GM18907 (cell line): Measurements from ENCODE around the gene OR13J1.
A peak's percentile ranks its signal among the peaks of the same experiment; 100 is the strongest.

Experiments
- ATAC-seq: cut with Tn5 transposase; IDR thresholded peaks from one replicate; pipeline ENCODE4 v1.9.1; 2021; ENCODE audit warnings: mild to moderate bottlenecking, moderate library complexity; ENCODE audit not compliant: unreplicated experiment

Gene OR13J1

GRCh38 chr9:35835216-35835632 lies 35.0 kb downstream of the OR13J1 start:
- no peak for ATAC-seq

GRCh38 chr9:35834260-35835215 lies 35.7 kb downstream of the OR13J1 start:
- ATAC-seq = no peak

DNA sequence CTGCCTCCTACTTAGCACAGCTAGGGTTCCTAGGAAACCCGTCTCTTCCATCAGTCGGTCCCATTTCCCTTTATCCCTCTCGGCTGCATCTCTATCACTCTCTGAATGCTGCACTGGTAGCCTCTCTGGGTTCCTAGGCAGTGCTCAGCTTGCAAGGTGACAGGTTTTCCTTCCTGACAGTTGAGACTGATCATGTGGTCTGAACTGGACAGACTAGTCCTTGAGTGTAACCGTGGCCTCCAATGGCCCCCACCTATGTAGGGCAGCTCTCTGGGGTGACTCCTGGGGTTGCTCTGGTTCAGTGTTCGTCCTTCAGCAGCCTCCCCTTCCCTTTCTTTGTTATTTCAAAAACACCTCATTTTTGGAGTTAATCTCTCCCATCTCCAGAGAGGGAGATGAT lies 37.4 kb downstream of the OR13J1 start:
- no peak for ATAC-seq

- no peak for ATAC-seq
Measured at GRCh38 chr9:35831040-35831439, 39.2 kb downstream of the OR13J1 start.

- ATAC-seq = no peak
Measured at GRCh38 chr9:35829764-35830096, 40.5 kb downstream of the OR13J1 start.

DNA sequence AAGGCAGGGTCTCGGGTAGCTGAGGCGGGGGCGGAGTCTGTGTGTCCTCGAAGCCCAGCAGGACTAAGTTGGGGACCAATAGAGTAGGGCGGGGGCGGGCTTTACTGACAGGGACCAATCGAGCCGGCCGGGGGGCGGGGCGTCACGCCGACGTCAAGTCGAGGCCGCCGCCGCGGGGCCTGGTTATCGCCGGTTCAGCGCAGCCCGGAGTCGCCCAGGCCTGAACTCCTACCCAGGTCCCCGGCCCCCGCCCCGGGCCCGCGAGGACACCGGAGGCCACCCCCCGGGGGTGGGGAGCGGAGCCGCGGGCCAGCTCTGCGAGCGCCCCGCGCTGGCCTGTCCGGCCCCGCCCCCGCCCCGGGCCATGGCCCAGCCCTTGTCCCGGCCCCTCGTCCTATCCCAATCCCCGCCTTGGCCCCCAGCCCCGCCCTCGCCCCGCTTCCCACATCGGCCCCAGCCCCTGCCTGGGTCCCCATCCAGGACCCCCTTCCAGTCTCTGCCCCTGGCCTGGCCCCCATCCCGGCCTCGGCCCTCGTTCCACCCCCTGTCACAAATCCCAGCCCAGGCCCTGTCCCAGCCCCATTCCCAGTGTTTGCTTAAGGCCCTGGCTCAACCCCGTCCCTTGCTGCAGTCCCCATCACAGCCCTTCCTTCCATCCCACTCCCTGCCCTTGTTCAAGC lies 41.0 kb downstream of the OR13J1 start, which contains the start of gene TMEM8B:
TMEM8B (plus strand) TSS at position 145 of the 680 bp plus-strand sequence; CDS start at position 365, 220 bp downstream.
- ATAC-seq = peak; percentile 75

GRCh38 chr9:35828716-35829083 lies 41.5 kb downstream of the OR13J1 start, which contains the start of gene FAM221B:
FAM221B (minus strand) TSS chr9:35828732; CDS start chr9:35826161, 2,571 bp downstream.
- ATAC-seq = peak; percentile 3

DNA sequence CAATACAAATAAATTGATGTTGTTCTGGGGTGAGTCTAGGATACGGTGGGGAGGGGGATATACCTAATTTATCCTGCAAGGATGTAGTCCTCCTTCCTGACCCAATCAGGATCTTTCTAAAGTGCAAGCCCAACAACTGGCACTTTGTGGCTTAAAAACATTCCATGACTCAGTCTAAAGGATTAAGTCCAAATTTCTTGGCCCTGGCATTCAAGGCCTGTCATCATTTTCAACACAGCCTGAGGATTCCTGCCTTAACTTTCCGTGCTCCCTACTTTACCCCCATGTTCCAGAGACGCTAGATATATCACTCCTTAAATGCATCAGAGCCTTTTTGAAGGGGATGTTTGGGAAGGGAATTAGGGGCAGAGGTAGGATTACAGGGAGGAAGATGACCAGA lies 42.7 kb downstream of the OR13J1 start:
- no peak for ATAC-seq

DNA sequence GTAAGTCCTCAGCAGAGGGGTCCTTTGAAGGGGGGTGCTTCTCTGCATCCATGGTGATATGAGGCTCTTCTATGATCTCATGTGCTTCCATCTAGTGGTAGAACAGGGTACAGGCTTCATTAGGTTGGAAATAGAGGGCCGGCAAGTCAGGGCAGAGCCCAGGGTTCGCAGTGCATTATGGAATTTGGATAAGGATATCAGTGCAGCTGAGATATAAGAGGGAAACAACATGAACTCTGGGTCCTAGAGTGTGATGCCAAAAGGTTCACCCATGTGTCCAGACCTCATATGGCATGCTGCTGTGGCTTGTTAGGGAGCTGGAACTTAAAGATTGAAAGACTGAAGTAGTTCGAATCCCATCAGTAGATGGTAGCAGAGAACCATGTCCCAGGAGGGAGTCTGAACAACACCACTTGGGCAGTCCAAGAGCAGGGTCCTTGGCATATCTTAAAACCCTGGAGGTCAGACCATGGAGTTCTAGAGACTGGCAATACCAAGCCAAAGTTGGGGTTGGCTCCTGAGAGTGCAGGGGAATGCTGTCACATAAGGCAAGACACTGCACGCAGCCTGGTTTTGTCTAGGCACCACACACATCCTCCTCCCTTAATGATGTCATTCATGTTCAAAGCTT lies 44.0 kb downstream of the OR13J1 start:
- peak; percentile 62 for ATAC-seq

DNA sequence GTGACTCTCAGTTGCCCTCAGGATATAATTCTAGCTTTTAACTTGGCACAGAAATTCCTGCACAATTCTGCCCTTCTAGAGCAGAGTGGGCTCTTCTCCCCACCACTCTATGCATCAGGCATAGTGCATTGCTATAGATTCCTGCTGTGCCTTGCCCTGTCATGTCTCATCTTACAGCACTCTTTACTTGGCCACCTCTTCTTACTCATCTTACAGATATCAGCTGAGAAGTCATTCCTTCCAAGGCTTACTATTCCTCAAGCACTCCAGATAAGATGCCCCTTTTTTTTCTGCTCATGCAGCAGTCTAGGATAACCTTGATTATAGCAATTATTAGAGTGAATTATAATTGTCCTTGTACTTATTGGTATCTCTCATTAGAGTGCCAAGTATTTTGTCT lies 47.3 kb downstream of the OR13J1 start:
- no peak for ATAC-seq

DNA sequence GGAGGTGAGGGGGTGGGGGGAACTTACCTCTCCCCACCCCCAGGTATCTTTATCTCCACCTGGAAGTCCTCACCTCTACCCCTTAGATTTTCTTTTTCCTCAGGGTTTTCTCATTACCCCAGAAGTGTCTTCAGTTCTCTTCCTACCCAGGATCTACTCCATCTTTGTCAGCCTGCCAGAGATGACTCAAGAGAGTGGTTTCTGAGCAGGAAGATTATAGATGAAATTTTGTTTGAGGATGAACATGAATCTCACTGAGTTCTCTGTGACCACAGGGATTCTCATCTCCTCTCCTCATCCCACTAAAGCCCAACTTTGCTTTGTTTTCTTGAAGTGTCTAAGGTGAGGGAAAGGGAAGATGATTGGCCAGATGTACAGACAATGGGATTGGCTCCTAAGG lies 50.1 kb downstream of the OR13J1 start:
- ATAC-seq = no peak
